Ascending aorta (tissue), 2 donors: Measurements from ENCODE around the gene REPIN1. TPM values are rescaled to one million over a fixed set of nuclear protein-coding genes. Genes with fewer than 3 reads are reported as not detected.

Experiments used
- DNase-seq, 2 donors: peaks; one replicate each; pipeline ENCODE4 v3.0.0-alpha.2; 2019; ENCODE audit warnings: low spot score in 2 of 2
- H3K27ac ChIP-seq, 2 donors: fragments of 200-600 bp; sonication (generic); one replicate each; pipeline ENCODE4 v1.5.1; 2016 to 2017; ENCODE audit warnings: mild to moderate bottlenecking in 1 of 2
- H3K27me3 ChIP-seq: fragments of 200-600 bp; sonication (generic); one replicate; pipeline ENCODE4 v1.5.1; 2017
- H3K36me3 ChIP-seq, 2 donors: fragments of 200-600 bp; sonication (generic); one replicate each; pipeline ENCODE4 v1.5.1; 2016
- H3K4me1 ChIP-seq, 2 donors: fragments of 200-600 bp; sonication (generic); one replicate each; pipeline ENCODE4 v1.5.1; 2016 to 2017; ENCODE audit warnings: mild to moderate bottlenecking in 1 of 2
- H3K4me3 ChIP-seq, 2 donors: fragments of 200-600 bp; sonication (generic); one replicate each; pipeline ENCODE4 v1.5.1; 2016 to 2017; ENCODE audit warnings: mild to moderate bottlenecking in 1 of 2
- H3K9me3 ChIP-seq, 2 donors: fragments of 200-600 bp; sonication (generic); one replicate each; pipeline ENCODE4 v1.5.1; 2016
- CTCF ChIP-seq, 3 experiments: fragments of 200-600 bp in 2 of 3; fragments of 450-650 bp in 1 of 3; sonication (generic) in 2 of 3; IDR thresholded peaks; one replicate each; pipeline ENCODE4 v1.5.1; 2016 to 2019; ENCODE audit warnings: antibody characterized with exemption in 3 of 3, mild to moderate bottlenecking in 1 of 3, moderate library complexity in 1 of 3
- intact Hi-C: fragments of 100-400 bp; cut with DNase I; formaldehyde crosslinking; loops from one replicate; pipeline ENCODE4 v1.15.1; 2023
- total RNA-seq: library from RNA; depleted of rRNA; stranded (reverse); fragments of >200 nt; gene quantifications from one replicate; pipeline ENCODE4 v1.1.0, GENCODE V29; 2016

REPIN1 gene
- total RNA-seq, 1 donor from 2014 or later: 123 TPM

GRCh38 chr7:150420987-150421674 is 52.5 kb downstream of the REPIN1 start:
- no peaks in the 10 kb centered on the region for H3K36me3 ChIP-seq
- intact Hi-C loops: loop anchor here (1.0 to 2.0 kb wide), 2 partner anchors 65 to 134 kb away; no protein-coding TSS in a partner anchor
- TF ChIP-seq CTCF (IDR thresholded peaks at IDR 0.05): peak; percentile 74 to 87 (median 78)
- DNase-seq: peak in 1 of 2 donors; percentile 87
- no peak overlapping the region for H3K27ac ChIP-seq
- H3K9me3 ChIP-seq: no peaks in the 10 kb centered on the region
- no peaks in the 10 kb centered on the region for H3K4me1 ChIP-seq
- H3K27me3 ChIP-seq: no peaks in the 10 kb centered on the region
- no peak overlapping the region for H3K4me3 ChIP-seq

GRCh38 chr7:150421831-150422230 is 53.2 kb downstream of the REPIN1 start:
- intact Hi-C loops: loop anchor here (1.0 to 2.0 kb wide), 2 partner anchors 66 to 135 kb away; no protein-coding TSS in a partner anchor
- peak in 1 of 2 donors; percentile 57 for DNase-seq
- Histone ChIP-seq H3K9me3 (no peaks in the 10 kb centered on the region), H3K27me3 (no peaks in the 10 kb centered on the region), H3K36me3 (no peaks in the 10 kb centered on the region), H3K27ac (no peak overlapping the region), H3K4me1 (no peaks in the 10 kb centered on the region), H3K4me3 (no peak overlapping the region)
- TF ChIP-seq CTCF (IDR thresholded peaks at IDR 0.05): no peak

Other genes starting within 250 kb of the REPIN1 start
- gene LRRC61, start 45.5 kb upstream of the REPIN1 start, total RNA-seq: 14.7 TPM
- 0.11 TPM for gene ACTR3C, start 45.3 kb upstream of the REPIN1 start, total RNA-seq
- gene RARRES2, start 27.2 kb upstream of the REPIN1 start, total RNA-seq: 144 TPM
- gene ZNF775, start 10.5 kb downstream of the REPIN1 start, total RNA-seq: 17.1 TPM
- 28.3 TPM for gene GIMAP8, start 81.8 kb downstream of the REPIN1 start, total RNA-seq
- 9.4 TPM for gene GIMAP7, start 146.1 kb downstream of the REPIN1 start, total RNA-seq
- 29.5 TPM for gene GIMAP4, start 198.6 kb downstream of the REPIN1 start, total RNA-seq